Fibroblast of skin of right biceps (primary cell): ENCODE results near the gene RPS6KA2.

Source experiments
- DNase-seq: peaks from one replicate; pipeline ENCODE4 v3.0.0-alpha.2; 2013

Gene RPS6KA2

DNA sequence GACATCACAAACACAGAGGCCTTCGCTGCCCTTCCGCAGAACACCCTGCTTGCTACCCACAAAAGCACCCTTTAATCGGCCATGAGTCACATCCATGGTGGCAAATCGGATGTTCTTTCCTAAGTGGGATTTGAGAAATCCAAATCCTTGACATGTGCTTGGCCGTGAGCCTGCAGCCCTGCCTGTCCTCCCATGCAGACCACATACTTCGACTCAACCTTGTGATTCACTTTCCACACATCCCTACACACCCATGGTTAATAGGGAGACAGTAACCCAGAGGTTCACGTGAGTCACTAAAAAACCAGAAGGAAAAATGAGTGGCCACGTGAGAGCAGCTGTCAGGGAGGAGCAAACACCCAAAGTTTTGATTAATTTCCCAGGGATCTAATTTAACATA is 59.9 kb downstream of the RPS6KA2 start:
- peak; percentile 98 for DNase-seq

GRCh38 chr6:166566026-166567011 is 60.7 kb downstream of the RPS6KA2 start:
- DNase-seq, result no peak

DNA sequence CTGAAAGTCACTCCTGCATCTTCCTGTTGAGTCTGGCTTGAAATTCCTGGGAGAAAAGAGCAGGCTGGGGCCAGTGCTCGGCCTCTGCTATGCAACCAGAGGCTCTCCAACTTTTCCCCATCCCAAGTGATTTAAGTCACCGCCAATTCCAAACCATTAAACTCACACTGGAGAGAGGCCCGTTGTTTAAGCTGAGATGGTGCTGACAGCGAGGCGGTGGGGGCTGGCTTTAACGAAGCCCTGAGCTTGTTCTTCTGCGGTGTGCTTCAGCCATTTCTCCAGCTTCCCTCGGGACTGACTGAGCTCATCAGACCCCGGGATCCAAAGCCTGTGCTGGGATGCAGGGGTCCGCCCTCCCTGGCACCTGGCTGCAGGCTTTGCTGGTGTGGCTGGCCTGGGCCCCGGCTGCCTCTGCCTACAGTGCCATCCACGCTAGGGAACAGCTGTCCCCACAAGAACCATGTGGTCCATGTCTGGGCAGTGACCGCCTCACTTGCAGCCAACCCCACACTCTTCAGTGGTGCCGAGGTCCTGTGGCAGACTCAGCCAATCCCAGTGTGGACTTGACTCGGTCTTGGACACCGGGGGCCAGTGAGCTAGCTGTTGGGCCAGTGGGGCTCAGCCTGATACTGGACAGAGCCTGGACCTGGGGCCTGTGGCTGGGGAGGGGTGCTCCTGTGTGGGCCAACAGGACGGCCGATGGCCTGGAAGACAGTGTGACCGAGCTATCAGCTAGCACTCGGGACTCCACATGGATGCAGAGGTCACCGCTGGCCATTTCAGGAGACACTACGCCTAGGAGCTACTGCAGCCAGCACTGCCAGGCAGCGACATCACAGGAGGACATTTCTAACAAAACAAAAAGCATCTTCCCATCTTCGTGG is 61.7 kb downstream of the RPS6KA2 start:
- peak; percentile 67 for DNase-seq

GRCh38 chr6:166563805-166564204 is 63.2 kb downstream of the RPS6KA2 start:
- no peak for DNase-seq

- no peak for DNase-seq
Measured at GRCh38 chr6:166563200-166563599, 63.9 kb downstream of the RPS6KA2 start.

DNA sequence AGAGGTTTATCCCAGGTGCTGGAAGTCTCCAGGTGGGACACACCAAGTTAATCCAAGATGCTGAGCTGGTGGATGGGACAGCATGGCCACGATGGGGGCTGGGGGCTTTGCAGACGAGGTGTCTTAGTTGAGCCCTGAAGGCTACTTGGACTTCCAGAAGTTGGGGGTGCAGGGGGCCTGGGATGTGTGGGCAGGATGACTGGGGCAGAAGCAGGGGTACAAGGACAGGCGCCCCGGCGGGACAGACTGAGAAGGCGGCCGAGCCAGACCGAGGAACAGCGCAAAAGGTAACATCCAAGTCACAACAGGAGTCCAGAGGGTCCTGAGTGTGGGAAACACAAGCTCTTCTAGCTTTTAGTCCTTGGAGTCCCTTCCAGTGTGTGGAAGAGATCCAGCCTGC is 64.3 kb downstream of the RPS6KA2 start:
- DNase-seq, result no peak

- peak; percentile 47 for DNase-seq
Measured at GRCh38 chr6:166561771-166562359, 65.2 kb downstream of the RPS6KA2 start.

DNA sequence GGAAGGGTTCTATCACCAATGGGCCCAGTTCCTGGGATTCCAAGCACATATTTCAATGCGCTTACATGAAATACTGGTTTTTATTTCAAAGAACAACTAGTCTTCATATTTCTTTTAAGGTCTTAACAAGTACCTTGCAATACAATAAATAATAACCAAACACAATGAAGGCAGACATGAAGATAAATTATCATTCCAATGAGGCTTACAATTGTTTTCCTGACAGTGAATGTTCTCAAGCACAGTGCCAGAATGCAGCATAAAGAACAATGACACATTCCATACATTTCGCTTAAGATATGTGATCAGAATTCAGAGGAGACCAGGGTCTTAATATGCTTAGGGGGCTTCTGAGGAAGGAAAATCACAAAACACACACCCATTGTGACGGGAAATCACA is 66.8 kb downstream of the RPS6KA2 start:
- no peak for DNase-seq

DNA sequence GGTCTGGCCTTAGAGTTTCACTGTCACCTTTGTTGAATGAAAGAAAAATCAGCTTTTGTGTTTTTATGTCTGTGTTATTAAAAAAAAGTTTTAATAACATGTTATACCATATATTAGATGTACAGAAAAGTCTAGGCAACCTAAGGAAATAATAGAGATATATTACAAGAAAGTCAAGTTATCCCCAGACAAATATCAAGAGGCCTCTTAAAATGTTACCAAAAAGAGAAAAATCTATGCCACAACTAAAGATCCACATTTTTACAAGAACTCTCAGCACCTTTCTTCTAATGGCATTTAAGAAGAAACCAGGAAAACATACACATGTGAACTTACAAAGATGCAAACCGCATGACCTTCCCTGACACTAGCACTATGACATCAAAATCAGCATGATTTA is 67.4 kb downstream of the RPS6KA2 start:
- no peak for DNase-seq

GRCh38 chr6:166559211-166559610 is 67.8 kb downstream of the RPS6KA2 start:
- peak; percentile 65 for DNase-seq

DNA sequence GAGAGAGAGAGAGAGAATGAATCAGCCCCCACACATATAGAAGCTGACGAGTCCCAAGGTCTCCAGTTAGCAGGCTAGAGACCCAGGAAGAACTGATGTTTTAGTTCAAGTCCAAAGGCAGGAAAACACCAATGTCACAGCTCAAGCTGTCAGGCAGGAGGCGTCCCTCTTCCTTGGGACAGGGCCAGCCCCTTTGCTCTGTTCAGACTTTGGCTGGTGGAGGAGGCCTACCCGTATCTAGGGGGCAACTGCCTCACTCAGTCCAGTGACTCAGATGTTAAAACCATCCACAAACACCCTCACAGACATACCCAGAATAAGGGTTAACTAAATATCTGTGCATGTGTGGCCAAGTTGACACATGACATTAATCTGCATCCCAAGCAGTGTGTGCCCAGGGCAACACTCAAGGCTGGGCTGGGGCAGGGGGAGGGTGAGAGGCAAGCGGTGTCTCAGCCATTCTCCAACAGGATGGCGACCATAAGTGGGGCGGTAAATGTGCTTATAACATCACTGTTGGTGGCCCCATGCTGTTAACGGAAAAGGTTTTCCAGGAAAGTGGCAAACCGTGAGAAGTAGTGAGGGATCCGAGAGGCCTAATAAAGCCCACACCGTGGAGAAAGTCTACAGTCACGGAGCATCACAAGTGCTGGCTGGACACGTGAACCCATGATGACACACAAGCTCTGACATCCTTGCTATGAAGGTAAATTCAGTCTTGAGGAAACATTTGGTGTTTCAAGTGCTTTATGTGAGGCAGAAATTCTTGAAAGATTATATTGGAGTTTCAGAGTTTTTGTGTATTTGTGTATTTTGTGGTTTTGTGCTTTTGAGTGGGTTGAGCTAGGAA is 68.7 kb downstream of the RPS6KA2 start:
- no peak for DNase-seq

GRCh38 chr6:166556863-166557322 is 70.2 kb downstream of the RPS6KA2 start:
- DNase-seq, result no peak

DNA sequence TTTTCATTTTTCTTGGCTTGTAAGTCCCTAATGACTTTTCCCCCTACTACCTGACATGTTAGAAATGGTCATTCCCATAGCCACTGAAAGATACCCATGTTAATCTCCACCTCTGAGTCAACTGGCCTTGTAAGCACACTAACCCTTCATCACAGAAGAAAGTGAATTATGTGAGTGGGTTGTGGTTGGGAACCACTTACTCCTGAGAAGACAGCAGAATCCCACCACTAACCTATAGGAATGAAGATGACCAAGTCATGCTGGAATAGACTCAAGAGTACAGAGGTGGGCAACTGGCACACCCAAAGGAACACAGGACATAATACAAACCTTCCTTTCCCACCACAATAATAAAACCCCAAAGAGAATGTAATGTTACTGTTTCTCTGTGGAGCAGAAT is 70.7 kb downstream of the RPS6KA2 start:
- DNase-seq, result no peak

DNA sequence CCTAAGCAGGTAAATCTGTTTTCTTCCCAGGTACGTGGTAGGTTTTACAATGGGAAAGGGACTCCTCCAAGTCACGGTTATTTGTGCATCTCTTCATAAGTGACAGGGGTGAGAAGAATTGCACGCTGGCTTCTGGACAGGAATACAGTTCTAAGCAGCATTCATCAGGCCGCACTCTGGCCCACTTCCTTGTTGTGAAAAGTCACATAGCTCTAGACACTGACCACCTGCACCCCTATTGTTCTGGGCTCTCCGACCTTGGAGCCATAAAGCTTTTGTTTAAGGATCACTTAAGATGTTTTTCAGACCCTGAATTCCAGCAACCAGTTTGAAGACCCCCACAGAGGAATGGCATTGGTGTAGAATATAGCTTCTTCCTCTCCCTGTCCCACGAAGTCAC is 72.0 kb downstream of the RPS6KA2 start:
- no peak for DNase-seq

- DNase-seq, result peak; percentile 56
Measured at GRCh38 chr6:166554316-166554715, 72.7 kb downstream of the RPS6KA2 start.

DNA sequence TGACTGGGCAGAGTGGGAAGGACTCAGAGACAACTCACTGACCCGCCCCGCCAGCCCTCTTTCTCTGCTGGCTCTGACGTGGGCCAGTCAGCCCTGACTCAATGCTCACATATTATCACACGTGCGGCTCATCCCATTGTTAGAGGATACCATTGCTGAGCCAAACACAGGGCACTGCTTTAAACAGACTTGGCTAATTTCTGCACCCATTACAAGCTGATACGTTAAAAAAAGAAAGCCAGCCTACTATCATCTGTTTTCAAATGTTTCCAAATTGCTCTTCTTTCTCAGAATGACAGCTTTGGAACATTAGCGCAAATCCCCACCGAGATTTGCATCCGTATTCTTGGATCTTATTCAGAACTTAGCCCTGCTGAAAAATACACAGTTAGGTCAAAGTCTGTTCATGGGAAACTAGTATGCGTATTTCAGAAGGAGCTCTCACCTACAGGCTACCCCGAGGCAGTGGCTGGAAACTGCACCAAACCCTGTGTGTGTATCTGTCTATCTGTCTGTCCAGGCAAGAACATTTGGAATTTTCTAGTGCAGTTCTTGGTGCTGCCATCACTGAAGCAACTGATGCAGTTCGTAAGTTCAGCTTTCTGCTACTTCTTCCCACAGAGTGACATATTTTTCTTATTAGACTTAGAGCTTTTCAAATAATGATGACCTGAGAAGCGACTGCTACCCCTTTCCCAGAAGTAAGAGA is 73.3 kb downstream of the RPS6KA2 start:
- peak; percentile 89 for DNase-seq

- no peak for DNase-seq
Measured at GRCh38 chr6:166552600-166552999, 74.5 kb downstream of the RPS6KA2 start.

DNA sequence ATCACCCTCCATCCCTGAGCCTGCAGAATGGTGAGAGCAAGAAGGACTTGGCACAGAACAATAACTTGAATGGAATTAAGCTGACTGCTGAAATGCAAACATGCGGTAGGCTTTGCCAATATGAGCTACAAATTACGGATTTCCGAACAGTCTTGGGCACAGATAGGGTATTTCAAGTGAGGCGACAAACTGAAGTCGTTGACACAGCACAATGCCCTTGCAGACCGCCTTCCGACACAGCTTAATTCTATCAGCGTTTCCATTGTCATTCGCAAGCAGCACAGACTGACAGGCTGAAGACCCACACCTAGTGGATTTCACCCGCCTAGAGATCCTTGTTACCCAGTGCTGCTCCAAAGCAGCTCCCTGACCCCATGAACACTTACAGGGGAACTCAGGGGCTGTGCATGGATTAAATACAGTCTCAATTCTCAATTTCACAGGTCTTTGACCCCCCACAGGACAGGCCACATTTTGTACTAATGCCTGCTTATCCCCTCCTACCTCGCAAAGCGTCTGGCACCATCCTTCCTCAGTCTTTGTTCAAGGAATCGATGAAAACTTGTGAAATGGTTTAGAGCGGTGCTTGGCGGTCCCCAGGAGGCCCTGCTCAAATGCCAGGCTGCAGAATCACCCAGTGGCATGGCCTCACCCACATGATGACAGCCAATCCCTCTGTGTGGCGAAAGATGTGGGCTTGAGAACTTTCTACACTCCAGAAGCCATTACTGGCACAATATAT is 75.1 kb downstream of the RPS6KA2 start:
- no peak for DNase-seq

DNA sequence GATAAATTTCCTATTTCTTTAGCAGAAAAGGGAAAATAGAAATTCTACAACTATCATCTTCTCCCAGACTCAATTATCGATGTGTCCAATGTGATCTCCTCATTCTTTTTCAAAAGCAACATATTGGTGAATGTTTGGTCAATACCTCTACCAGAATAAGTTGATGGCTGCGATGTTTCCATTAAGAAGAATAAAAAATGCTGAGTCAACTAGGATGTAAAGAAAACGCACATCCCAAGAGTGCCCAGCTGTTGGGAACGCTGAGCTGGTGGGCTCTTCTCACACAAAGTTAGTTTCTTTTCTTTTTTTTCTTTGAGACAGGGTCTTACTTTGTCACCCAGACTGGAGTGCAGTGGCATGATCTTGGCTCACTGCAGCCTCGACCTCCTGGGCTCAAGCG is 80.4 kb downstream of the RPS6KA2 start:
- DNase-seq, result no peak

DNA sequence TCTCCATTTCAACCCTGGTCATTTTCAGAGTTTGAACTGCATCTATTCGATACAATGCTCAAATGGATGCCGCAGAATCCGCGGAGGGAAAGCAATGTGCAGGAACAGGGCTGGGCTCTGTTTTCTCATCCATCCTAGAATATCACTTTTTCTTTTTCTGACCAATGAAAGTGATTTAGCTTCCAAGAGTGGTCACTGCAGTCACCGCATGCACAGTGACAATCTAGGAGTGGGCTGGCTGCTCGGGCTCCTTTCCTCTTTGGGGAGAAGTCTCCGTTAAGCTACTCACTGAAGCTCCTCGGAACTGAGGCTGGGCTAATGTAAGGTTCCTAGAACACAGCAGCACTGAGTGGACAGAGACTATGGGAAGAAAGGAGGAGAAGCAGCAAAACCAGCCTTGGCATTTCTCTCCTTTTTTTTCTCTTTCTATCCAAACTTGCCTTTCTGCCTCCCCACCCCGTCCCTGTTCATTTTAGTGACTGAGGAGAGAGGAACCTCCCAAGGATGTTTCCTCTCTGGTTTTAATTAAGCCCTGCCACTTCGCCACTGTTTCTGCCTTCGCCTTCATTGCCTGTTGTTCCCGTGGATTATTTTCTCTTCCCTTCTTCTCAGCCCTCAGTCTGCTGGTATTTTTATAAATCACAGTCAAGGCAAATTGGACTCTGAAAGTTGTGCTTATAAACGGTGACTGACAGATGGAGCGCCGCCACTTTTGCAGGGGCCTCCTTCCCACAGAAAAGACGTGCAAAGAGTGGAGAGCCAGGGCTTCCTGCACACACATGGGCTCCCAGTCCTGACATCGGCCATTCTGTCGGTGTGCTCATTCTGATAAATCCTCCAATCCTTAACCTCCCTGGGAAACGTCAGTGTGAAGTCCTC is 81.7 kb downstream of the RPS6KA2 start:
- DNase-seq, result no peak
